GM19372 (cell line): ENCODE data around the gene ZDHHC13.
"Not testable (repeated sequence)": the region's sequence is repeated elsewhere in the genome, so short reads cannot be mapped to it uniquely, and the experiment has no call there.

Experiments used
- ATAC-seq: cut with Tn5 transposase; IDR thresholded peaks from one replicate; pipeline ENCODE4 v1.9.1; 2021; ENCODE audit warnings: mild to moderate bottlenecking, low read depth, moderate library complexity; ENCODE audit not compliant: unreplicated experiment

Gene ZDHHC13

DNA sequence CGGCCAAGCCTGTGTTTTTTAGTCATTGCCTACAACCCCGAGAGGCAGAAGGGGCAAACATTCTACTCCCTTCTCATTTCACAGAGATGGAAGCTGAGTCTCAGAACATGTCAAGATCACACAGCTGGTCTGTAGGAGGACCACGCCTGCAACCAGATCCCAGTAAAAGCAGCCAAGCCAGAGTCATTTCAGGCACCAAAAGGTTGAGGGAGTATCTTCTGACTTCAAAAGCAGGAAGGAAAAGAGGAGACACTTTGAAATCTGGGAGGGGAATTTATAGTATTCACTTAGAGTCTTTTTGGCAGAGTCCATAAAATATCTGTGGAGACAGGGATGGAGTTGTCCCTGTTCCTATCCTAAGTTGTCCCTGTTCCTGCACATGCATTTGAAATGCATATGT is 17.9 kb upstream of the ZDHHC13 start:
- no peak for ATAC-seq

DNA sequence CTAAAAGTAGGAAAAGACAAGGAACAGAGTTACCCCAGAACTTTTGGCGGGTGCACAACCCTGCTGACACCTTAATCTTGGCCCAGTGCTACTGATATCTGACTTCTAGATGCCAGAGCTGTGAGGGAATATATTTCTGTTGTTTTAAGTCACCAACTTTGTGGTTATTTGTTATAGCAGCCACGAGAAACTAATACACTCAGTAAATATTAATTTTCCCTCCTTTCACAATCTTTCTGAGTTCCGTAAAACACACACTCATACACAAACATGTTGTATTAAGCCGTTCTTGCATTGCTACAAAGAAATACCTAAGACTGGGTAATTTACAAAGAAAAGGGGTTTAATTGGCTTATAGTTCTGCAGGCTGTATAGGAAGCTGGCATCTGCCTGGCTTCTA is 16.1 kb upstream of the ZDHHC13 start:
- no peak for ATAC-seq

DNA sequence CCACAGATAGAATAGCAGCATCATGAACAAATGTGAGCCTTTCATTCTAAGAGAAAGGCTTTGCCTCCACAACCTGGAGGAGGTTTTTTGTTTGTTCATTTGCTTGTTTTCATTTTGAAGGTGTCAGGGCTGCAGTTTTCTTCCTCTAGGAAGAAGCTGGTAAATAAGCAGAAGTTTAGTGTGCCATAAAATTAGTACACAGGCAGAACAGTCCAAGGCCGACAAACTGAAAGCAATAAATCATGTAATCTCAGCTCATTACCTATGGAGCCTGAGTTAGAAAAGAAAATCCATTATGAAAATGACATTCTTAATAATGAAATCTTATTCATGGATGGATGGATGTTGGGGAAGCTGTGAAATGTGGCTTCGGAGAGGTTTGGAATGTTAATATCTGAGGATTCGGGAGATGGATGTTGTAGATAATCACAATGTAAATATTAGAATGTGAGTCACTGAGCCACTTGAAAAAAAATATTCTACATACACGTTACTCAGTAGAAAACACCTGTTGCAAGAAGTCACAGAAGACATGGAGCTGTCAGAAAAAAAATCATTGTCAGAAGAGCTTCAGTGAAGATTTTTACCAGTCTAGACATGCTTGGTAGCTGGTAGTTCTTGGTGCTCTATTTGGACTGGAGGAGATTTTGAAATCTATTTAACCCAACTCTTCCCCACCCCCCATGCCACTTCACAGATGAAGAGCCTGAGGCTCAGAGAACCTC is 15.0 kb upstream of the ZDHHC13 start:
- no peak for ATAC-seq

DNA sequence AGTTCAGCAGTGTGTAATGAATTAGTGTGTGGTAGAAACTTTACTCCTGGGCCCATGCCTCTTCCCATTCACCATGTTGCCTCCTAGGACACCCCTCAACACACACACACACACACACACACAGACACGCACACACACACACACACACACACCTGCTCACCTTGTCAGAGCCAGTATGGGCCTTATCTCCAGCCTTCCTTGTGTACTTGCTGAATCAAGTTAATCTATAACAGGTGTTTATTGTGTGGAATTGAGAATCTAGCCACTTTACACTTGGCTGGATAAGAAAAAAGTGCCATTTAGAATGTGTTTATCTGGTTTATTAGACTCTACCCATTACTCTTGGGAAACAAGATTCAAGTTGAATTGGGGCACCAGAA is 14.5 kb upstream of the ZDHHC13 start:
- no peak for ATAC-seq

DNA sequence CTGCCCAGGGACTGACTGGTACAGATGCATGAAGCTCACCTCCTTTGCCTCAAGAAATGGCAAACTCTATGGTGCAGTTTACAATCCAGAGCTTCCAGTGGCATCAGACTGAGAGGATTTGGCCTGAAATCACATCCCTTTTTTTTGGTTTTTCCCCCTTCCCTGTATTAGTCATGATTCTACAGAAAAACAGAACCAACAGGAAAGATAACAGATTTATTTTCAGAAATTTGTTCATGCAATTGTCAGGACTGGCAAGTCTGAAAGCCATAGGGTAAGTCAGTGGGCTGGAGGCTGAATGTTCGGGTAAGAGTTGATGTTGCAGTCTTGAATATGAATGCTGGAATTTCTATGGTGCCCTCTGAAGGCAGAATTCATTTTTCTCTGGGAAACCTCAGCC is 12.0 kb upstream of the ZDHHC13 start:
- ATAC-seq = no peak

DNA sequence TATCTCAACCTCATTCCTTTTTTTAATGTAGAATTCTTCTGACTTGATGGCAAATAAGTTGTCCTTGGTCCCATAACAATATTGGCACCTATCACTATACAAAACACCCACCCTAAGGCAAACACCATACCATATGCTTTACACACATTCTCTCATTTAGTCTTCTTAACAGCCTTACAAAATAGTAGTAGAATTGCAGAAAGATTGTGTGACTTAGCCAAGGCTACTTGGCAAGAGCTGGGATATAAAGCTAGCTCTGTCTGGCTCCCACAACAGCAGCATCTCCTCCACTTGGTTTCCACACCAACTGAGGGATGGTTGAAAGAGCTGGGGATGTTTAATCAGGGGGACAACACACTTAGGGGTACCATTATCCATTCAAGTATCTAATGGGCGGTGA is 9.8 kb upstream of the ZDHHC13 start:
- ATAC-seq = no peak

DNA sequence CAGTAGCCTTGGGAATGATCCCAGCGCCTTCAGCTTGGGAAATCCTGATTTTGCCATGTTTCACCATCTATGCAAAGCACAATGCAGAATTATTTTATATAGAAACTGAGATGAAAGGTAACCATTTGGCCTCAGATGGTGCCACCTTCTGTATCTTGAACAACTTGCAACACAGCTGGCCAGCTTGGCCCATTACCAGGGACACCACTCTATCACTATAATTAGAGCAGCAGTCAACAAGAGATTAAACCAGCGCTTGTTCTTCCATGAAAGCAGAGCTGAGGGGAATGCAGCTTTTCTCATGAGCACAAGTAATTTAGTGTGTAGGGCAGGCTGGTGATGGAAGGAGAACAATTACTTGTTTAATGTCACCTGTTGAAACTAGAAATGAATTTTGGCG is 6.7 kb upstream of the ZDHHC13 start:
- ATAC-seq = no peak

DNA sequence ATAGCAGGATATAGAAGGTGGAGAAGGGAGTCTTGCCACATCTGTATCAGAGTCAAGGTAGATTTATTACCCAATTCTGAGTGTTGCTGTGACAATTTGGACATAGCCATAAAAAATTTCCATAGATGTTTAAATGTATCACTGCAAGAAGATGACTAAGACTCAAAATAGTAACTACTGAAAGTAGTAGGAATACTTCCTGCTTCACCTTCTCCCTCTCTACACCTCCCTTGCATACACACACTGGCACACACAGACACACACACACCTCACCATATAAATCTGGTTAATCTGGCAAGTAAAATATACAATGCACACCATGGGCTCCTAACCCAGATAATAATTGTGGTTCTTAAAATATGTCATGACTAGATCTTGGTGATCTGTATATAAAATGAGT is 5.2 kb upstream of the ZDHHC13 start:
- no peak for ATAC-seq

DNA sequence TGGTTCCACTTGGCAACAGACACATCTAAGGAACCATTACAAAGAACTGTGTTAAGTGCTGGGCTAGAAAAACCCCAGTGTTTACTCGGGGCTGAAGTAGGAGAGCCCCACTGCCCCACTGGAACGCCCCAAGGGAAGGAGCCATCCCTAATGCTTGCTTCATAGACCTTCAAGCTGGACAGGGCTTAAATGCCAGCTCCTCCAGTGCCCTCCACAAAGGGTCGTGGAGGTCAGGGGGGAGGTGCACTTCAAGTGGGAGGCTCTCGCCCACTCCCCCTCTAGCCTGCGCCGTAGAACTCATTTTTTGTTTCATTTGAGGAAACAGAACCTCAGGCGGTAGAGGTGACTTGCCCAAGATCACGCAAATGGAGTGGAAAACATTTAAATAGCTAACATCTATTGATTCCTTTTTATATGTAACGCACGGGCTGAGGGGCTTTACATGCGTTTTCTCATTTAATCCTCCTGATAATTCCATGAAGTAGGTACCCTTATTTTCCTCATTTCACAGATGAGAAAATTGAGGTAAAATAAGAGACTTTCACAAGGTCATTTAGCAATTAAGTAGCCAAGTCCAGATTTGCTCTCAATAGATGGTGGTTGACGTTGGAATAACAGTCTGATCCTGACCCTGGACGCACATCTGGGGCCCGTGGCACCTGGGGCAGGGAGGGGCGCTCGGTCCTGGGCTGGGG is 545 bp upstream of the ZDHHC13 start:
- ATAC-seq = no peak

DNA sequence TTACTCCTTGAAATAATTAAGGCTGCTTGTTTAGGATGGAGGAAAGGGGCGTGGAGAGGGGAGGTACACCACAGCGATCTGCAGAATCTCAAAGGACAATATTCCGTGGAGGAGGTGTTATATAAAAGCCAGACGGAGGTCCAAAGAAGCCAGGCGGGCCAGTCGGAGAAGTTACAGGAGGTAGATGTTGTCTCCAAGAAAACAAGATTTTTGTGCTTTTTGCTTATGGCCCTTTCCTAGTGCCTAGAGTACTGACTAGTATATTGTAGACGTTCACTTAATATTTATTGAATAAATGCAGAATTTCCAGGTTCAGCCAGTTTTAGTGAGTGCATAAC is 761 bp downstream of the ZDHHC13 start:
- ATAC-seq = no peak

DNA sequence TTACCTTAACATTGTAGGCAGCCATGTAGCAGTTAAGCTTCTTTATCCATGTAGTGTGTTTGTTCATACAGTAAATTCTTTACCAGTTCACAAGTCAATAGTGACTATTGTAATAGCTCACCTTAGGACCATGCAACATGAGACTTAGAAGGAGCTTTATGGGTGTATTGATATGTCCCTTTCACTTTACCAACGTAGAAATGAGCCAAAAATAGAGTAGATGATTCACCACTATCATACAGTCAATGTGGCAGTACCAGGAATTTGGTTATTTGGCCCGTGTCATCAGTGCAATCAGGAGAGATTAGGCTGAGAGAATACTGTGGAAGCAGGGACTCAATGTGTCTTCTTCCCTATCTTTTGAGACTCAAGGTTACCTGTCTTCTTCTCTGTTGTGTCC is 4.7 kb downstream of the ZDHHC13 start:
- ATAC-seq = no peak

DNA sequence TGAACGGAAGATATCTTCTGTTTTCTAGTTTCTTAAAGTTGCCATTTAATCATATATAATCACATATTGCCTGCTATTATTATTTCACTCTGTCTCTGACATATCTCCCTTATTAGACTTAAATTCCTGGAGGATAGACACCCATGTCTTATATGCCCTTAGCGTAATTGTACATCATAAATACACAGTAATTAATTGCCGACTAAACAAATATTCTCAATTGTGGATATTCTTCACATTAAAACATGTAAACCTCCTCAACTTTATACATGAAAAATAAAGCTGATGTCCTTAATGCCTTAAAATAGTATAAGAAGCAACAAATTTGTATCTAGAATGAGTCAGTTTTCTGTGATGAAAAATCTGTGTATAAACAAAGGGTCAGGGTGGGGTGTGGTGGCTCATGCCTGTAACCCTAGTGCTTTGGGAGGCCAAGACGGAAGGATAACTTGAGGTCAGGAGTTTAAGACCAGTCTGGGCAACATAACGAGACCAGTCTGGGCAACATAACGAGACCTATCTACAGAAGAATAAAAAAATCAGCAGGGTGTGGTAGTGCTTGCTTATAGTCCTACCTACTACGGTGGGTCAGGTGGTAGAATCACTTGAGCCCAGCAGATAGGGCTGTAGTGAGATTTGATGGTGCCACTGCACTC is 6.1 kb downstream of the ZDHHC13 start:
- ATAC-seq = no peak

DNA sequence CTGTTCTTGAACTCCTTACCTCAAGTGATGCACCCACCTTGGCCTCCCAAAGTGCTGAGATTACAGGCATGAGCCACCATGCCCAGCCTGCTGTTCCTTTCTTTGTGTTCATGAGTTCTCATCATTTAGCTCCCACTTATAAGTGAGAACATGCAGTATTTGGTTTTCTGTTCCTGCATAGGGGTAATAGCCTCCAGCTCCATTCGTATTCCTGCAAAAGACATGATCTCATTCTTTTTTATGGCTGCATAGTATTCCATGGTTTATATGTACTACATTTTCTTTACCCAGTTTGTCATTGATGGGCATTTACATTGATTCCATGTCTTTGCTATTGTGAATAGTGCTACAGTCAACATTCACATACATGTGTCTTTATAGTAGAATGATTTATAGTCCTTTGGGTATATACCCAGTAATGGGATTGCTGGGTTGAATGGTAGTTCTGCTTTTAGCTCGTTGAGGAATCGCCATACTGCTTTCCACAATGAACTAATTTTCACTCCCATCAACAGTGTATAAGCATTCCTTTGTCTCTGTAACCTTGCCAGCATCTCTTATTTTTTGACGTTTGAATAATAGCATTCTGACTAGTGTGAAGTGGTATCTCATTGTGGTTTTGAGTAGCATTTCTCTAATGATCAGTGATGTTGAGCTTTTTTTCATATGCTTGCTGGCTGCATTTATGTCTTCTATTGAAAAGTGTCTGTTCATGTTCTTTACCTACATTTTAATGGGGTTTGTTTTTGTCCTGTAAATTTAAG is 9.8 kb downstream of the ZDHHC13 start:
- not testable (repeated sequence) for ATAC-seq

DNA sequence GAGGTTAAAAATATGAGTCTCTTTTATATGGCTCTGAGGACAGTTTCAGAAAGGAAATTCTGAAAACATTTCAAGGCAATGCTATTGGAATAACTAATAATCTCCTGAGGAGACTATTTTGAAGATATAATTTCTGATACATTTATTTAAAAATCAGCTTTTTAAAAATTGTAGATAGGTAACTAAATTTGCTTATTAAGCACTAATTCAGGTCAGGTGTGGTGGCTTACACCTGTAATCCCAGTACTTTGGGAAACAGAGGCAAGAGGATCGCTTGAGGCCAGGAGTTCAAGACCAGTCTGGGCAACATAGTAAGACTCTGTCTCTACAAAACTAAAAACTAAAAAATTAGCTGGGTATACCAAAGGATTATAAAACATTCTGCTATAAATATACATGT is 17.0 kb downstream of the ZDHHC13 start:
- ATAC-seq = no peak

DNA sequence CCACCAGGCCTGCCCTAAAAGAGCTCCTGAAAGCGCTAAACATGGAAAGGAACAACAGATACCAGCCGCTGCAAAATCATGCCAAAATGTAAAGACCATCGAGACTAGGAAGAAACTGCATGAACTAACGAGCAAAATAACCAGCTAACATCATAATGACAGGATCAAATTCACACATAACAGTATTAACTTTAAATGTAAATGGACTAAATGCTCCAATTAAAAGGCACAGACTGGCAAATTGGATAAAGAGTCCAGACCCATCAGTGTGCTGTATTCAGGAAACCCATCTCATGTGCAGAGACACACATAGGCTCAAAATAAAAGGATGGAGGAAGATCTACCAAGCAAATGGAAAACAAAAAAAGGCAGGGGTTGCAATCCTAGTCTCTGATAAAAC is 19.9 kb downstream of the ZDHHC13 start:
- not testable (repeated sequence) for ATAC-seq

DNA sequence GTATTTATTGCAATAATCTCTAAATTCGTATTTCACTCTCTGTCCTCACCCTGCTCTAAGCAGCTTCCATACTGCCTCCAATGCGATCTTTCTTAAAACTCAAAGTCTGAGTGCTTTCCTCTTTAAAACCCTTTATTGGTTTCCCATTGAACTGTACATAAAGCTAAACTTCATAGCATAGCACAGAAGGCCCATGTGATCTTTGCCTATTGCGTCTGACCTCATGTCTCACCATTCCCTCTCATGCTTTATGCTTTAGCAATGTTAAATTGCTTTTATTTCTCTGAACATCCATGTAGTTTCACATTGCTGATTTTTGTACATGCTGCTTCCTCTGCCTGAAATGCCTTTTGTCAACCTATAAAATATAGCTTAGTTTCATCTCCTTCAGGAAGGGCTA is 28.4 kb downstream of the ZDHHC13 start:
- no peak for ATAC-seq

DNA sequence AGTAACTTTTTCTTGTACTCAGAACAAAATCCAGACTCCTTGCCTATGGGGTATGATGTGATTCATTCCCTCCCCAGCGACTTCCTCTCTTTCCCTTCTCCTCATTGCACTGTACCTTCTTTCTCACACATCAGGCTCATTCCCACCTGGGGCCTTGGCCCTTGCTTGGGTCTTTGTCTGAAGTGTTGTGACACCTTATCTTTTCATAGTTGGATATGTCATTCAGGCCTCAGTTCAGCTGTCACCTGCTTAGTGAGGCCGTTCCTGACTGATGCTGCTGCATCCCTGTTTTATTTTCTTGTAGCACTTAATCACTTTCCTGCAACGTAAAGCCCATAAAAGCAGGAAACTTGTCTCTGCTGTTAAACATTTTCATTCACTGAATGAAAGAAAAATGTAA is 39.9 kb downstream of the ZDHHC13 start:
- no peak for ATAC-seq

DNA sequence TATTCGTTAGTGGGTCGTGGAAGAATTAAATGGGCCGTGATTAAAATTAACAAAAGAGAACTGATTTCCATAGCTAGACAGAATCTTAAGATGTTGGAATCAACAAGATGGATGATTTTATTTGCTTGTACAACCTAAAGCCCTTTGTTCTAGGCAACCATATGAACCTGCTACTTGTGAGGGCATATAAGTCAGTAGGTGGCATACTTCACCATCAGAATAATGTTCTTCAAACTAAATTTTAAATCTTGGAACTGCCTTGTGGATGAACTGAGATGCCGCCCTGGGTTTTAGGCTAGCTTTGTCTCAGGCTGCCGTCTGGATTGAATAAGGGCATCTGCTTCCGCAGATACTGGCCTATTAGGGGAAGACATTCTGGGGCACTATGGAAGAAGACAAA is 43.9 kb downstream of the ZDHHC13 start:
- ATAC-seq = no peak

DNA sequence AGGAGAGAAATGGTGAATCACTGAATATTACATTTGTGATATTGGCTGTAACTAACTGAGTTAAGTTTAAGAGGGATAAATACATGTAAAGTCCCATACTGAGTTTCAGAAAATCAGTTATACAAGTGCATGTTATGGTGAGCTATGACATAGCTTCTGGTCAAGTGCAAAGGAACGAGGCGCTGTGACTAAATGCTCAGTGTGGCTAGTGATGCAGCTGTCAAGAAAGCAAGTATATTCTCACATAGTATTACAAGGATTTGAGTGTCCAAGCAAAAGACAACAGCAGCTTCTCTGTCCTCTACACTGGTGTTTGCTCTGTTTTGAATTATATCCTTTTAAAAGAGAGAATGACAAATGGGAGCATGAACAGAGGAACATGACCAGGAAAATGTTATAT is 44.7 kb downstream of the ZDHHC13 start:
- ATAC-seq = no peak

DNA sequence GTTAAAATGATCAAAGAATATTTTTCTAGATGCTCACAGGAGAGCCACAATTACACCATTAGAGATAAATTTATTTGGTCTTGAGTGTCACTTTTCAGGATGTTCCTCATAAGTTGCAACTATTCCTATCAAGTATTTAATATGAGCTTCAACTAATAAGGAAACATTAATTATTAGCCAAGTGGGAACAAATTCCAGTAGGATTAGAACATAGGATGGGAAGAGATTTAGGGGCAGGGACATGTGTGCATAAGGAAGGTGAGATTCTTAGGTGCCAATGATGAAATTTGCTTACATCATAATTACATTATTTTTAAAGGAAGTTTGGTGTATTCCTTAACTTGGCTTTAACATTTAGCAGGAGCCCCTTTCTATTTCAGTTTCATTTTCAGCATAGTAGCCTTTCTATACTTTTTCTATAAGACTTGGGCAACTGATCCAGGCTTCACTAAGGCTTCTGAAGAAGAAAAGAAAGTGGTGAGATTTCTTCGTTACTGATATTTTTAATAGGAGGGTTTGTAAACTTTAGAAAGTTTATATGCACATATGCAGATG is 46.1 kb downstream of the ZDHHC13 start:
- no peak for ATAC-seq

DNA sequence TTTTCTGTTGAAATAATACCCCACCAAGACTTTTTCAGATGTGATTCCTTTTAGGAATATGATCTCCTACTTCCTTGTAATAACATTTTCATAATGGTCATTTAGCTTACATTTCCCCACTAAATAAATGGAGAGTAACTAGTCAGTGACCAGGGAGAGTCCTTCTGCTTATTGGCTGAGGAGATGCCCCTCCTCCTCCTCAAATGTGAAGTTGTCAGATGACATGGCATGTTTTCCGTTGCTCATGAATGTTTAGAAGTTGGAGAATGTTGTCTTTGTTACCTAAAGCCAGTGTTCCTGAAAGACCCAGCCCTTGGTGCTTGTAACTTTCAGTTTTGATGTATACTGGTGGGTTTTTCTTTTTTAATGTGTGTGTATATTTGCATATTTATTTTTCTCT is 46.6 kb downstream of the ZDHHC13 start:
- no peak for ATAC-seq
